ENCODE measurements around the gene RBMS2. TPM values are rescaled to one million over a fixed set of nuclear protein-coding genes. Genes with fewer than 3 reads are reported as not detected.

RBMS2 gene
- total and polyA plus RNA-seq, 9 donors, result 13.0 to 29.3 (median 19.3) TPM

Other genes starting within 250 kb of the RBMS2 start
- gene CS, start 221.5 kb upstream of the RBMS2 start, total RNA-seq, result 93.5 TPM
- gene CS, start 221.5 kb upstream of the RBMS2 start, polyA plus RNA-seq (ENCODE audit: insufficient read depth in 1 of 8, insufficient read length in 8 of 8, low replicate concordance in 1 of 8), result 100 to 1,000 TPM; 174 to 252 (median 214) TPM
- 78.3 TPM for gene CNPY2, start 205.8 kb upstream of the RBMS2 start, total RNA-seq
- 10 to 100 TPM; 41.5 to 73.0 (median 61.1) TPM for gene CNPY2, start 205.8 kb upstream of the RBMS2 start, polyA plus RNA-seq (ENCODE audit: insufficient read depth in 1 of 8, insufficient read length in 8 of 8, low replicate concordance in 1 of 8)
- gene PAN2, start 187.8 kb upstream of the RBMS2 start, total RNA-seq, result 39.8 TPM
- gene PAN2, start 187.8 kb upstream of the RBMS2 start, polyA plus RNA-seq (ENCODE audit: insufficient read depth in 1 of 8, insufficient read length in 8 of 8, low replicate concordance in 1 of 8), result 10 to 100 TPM; 27.9 to 49.6 (median 41.9) TPM
- gene IL23A, start 182.9 kb upstream of the RBMS2 start, total RNA-seq, result 0.18 TPM
- under 1 TPM; 0.24 to 0.74 (median 0.44) TPM for gene IL23A, start 182.9 kb upstream of the RBMS2 start, polyA plus RNA-seq (ENCODE audit: insufficient read depth in 1 of 8, insufficient read length in 8 of 8, low replicate concordance in 1 of 8)
- gene STAT2, start 161.7 kb upstream of the RBMS2 start, total RNA-seq, result 63.4 TPM
- gene STAT2, start 161.7 kb upstream of the RBMS2 start, polyA plus RNA-seq (ENCODE audit: insufficient read depth in 1 of 8, insufficient read length in 8 of 8, low replicate concordance in 1 of 8), result 10 to 100 TPM; 40.9 to 71.8 (median 59.6) TPM
- gene APOF, start 159.0 kb upstream of the RBMS2 start, total RNA-seq, result not detected
- gene APOF, start 159.0 kb upstream of the RBMS2 start, polyA plus RNA-seq (ENCODE audit: insufficient read depth in 1 of 8, insufficient read length in 8 of 8, low replicate concordance in 1 of 8), result not detected
- gene TIMELESS, start 72.4 kb upstream of the RBMS2 start, total RNA-seq, result 5.2 TPM
- 10 to 100 TPM; 14.5 to 22.8 (median 16.7) TPM for gene TIMELESS, start 72.4 kb upstream of the RBMS2 start, polyA plus RNA-seq (ENCODE audit: insufficient read depth in 1 of 8, insufficient read length in 8 of 8, low replicate concordance in 1 of 8)
- not detected for gene MIP, start 67.2 kb upstream of the RBMS2 start, total RNA-seq
- under 1 TPM in 4 of 8 donors, not detected in 4; 0.09 to 0.36 (median 0.18) TPM for gene MIP, start 67.2 kb upstream of the RBMS2 start, polyA plus RNA-seq (ENCODE audit: insufficient read depth in 1 of 8, insufficient read length in 8 of 8, low replicate concordance in 1 of 8)
- 2.0 TPM for gene SPRYD4, start 53.2 kb upstream of the RBMS2 start, total RNA-seq
- gene SPRYD4, start 53.2 kb upstream of the RBMS2 start, polyA plus RNA-seq (ENCODE audit: insufficient read depth in 1 of 8, insufficient read length in 8 of 8, low replicate concordance in 1 of 8), result 1 to 10 TPM; 1.4 to 2.7 (median 1.8) TPM
- 0.09 TPM for gene GLS2, start 33.7 kb upstream of the RBMS2 start, total RNA-seq
- gene GLS2, start 33.7 kb upstream of the RBMS2 start, polyA plus RNA-seq (ENCODE audit: insufficient read depth in 1 of 8, insufficient read length in 8 of 8, low replicate concordance in 1 of 8), result under 1 TPM in 7 of 8 donors, not detected in 1; 0.32 to 0.78 (median 0.41) TPM
- gene BAZ2A, start 108.5 kb downstream of the RBMS2 start, total RNA-seq, result 17.6 TPM
- 10 to 100 TPM; 26.4 to 44.8 (median 37.6) TPM for gene BAZ2A, start 108.5 kb downstream of the RBMS2 start, polyA plus RNA-seq (ENCODE audit: insufficient read depth in 1 of 8, insufficient read length in 8 of 8, low replicate concordance in 1 of 8)
- gene ATP5F1B, start 124.2 kb downstream of the RBMS2 start, total RNA-seq, result 428 TPM
- 100 to 1,000 TPM; 633 to 733 (median 708) TPM for gene ATP5F1B, start 124.2 kb downstream of the RBMS2 start, polyA plus RNA-seq (ENCODE audit: insufficient read depth in 1 of 8, insufficient read length in 8 of 8, low replicate concordance in 1 of 8)
- gene PTGES3, start 166.5 kb downstream of the RBMS2 start, total RNA-seq, result 73.6 TPM
- gene PTGES3, start 166.5 kb downstream of the RBMS2 start, polyA plus RNA-seq (ENCODE audit: insufficient read depth in 1 of 8, insufficient read length in 8 of 8, low replicate concordance in 1 of 8), result 100 to 1,000 TPM; 199 to 246 (median 205) TPM
- 1,652 TPM for gene NACA, start 203.5 kb downstream of the RBMS2 start, total RNA-seq
- 1,000 to 10,000 TPM; 1,679 to 2,423 (median 2,076) TPM for gene NACA, start 203.5 kb downstream of the RBMS2 start, polyA plus RNA-seq (ENCODE audit: insufficient read depth in 1 of 8, insufficient read length in 8 of 8, low replicate concordance in 1 of 8)
- gene PRIM1, start 230.5 kb downstream of the RBMS2 start, total RNA-seq, result 12.2 TPM
- gene PRIM1, start 230.5 kb downstream of the RBMS2 start, polyA plus RNA-seq (ENCODE audit: insufficient read depth in 1 of 8, insufficient read length in 8 of 8, low replicate concordance in 1 of 8), result 10 to 100 TPM in 6 of 8 donors, 1 to 10 TPM in 2; 9.3 to 13.9 (median 10.4) TPM
- 0.13 TPM for gene HSD17B6, start 241.5 kb downstream of the RBMS2 start, total RNA-seq
- gene HSD17B6, start 241.5 kb downstream of the RBMS2 start, polyA plus RNA-seq (ENCODE audit: insufficient read depth in 1 of 8, insufficient read length in 8 of 8, low replicate concordance in 1 of 8), result under 1 TPM; 0.15 to 0.64 (median 0.44) TPM

All from muscle of leg (tissue), 9 donors.